GM18520 (cell line): ENCODE results near the gene GANC.

Experiments
- ATAC-seq: cut with Tn5 transposase; IDR thresholded peaks from one replicate; pipeline ENCODE4 v1.9.1; 2021; ENCODE audit not compliant: unreplicated experiment

The GANC gene

GRCh38 chr15:42373936-42374335 lies 100.9 kb downstream of the GANC start:
- no peak for ATAC-seq

- ATAC-seq: no peak
These were observed 101.8 kb downstream of the GANC start for GRCh38 chr15:42374810-42375209.

- no peak for ATAC-seq
These were observed 102.3 kb downstream of the GANC start for GRCh38 chr15:42375252-42375651.

- no peak for ATAC-seq
These were observed 102.9 kb downstream of the GANC start for GRCh38 chr15:42375941-42376340.

- no peak for ATAC-seq
These were observed 105.0 kb downstream of the GANC start for GRCh38 chr15:42378011-42378410.

GRCh38 chr15:42384597-42384996 lies 111.6 kb downstream of the GANC start:
- no peak for ATAC-seq

- no peak for ATAC-seq
These were observed 112.4 kb downstream of the GANC start for GRCh38 chr15:42385206-42385979.

GRCh38 chr15:42385980-42386700 lies 113.1 kb downstream of the GANC start:
- ATAC-seq: no peak

- ATAC-seq: no peak
These were observed 114.6 kb downstream of the GANC start for GRCh38 chr15:42387603-42388002.

GRCh38 chr15:42392309-42393024 lies 119.5 kb downstream of the GANC start:
- ATAC-seq: no peak

GRCh38 chr15:42394106-42394505 lies 121.1 kb downstream of the GANC start:
- no peak for ATAC-seq

GRCh38 chr15:42395838-42396237 lies 122.8 kb downstream of the GANC start:
- no peak for ATAC-seq

GRCh38 chr15:42401544-42402454 lies 128.8 kb downstream of the GANC start:
- ATAC-seq: no peak

GRCh38 chr15:42402455-42403205 lies 129.6 kb downstream of the GANC start:
- ATAC-seq: no peak

- ATAC-seq: no peak
These were observed 130.4 kb downstream of the GANC start for GRCh38 chr15:42403389-42403788.

GRCh38 chr15:42404461-42405235 lies 131.6 kb downstream of the GANC start:
- ATAC-seq: no peak

GRCh38 chr15:42405863-42406482 lies 133.0 kb downstream of the GANC start:
- ATAC-seq: no peak
